Tibial nerve (tissue), 4 donors: ENCODE results near the gene ADGRL1. TPM values are rescaled to one million over a fixed set of nuclear protein-coding genes. Genes with fewer than 3 reads are reported as not detected.

Experiments used
- DNase-seq, 2 donors: peaks; one replicate each; pipeline ENCODE4 v3.0.0-alpha.2; 2019; ENCODE audit warnings: low spot score in 2 of 2
- H3K27ac ChIP-seq, 4 donors: fragments of 200-600 bp; sonication (generic) in 3 of 4; one replicate each; pipeline ENCODE4 v1.5.1; 2017 to 2019; ENCODE audit warnings: mild to moderate bottlenecking in 1 of 4
- H3K27me3 ChIP-seq, 2 donors: fragments of 200-600 bp; sonication (generic) in 1 of 2; one replicate each; pipeline versions ENCODE4 v1.5.1 to v1.6.0; 2017 to 2019
- H3K36me3 ChIP-seq, 3 donors: fragments of 200-600 bp; sonication (generic); one replicate each; pipeline ENCODE4 v1.5.1; 2018 to 2019
- H3K4me1 ChIP-seq, 4 donors: fragments of 200-600 bp; sonication (generic) in 3 of 4; one replicate each; pipeline ENCODE4 v1.5.1; 2017 to 2019
- H3K4me3 ChIP-seq, 4 donors: fragments of 200-600 bp; sonication (generic) in 3 of 4; one replicate each; pipeline ENCODE4 v1.5.1; 2017 to 2019; ENCODE audit warnings: mild to moderate bottlenecking in 1 of 4, moderate library complexity in 1 of 4
- H3K9me3 ChIP-seq, 4 donors: fragments of 200-600 bp; sonication (generic) in 3 of 4; one replicate each; pipeline ENCODE4 v1.5.1; 2017 to 2019
- EP300 ChIP-seq, 2 donors: sonication (generic); formaldehyde crosslinking; IDR thresholded peaks; one replicate each; pipeline ENCODE4 v1.6.1; 2017; ENCODE audit warnings: antibody characterized with exemption in 2 of 2, mild to moderate bottlenecking in 1 of 2
- POLR2A ChIP-seq, 2 donors: fragments of 450-650 bp; IDR thresholded peaks; one replicate each; pipeline ENCODE4 v1.6.1; 2017; ENCODE audit warnings: antibody characterized with exemption in 2 of 2, mild to moderate bottlenecking in 2 of 2, moderate library complexity in 2 of 2
- WGBS, 2 donors: methylation state at CpG; one replicate each; pipeline ENCODE4 v1.1.5; 2018; 5-methylcytosine and 5-hydroxymethylcytosine counted together
- total RNA-seq, 4 donors: library from RNA; depleted of rRNA; stranded (reverse); fragments of >200 nt; gene quantifications; one replicate each; pipeline ENCODE4 v1.1.0, GENCODE V29; 2016
- TF ChIP-seq, protein P1 (sequence below), 5 experiments: fragments of 200-600 bp in 3 of 5; fragments of 450-650 bp in 2 of 5; sonication (generic) in 3 of 5; IDR thresholded peaks; one replicate each; pipeline ENCODE4 v1.5.1; 2016 to 2019; ENCODE audit warnings: antibody characterized with exemption in 5 of 5, mild to moderate bottlenecking in 3 of 5, moderate library complexity in 2 of 5

Gene ADGRL1
- total RNA-seq, 4 donors from 2014 or later, result 8.0 to 17.5 (median 11.2) TPM

DNA sequence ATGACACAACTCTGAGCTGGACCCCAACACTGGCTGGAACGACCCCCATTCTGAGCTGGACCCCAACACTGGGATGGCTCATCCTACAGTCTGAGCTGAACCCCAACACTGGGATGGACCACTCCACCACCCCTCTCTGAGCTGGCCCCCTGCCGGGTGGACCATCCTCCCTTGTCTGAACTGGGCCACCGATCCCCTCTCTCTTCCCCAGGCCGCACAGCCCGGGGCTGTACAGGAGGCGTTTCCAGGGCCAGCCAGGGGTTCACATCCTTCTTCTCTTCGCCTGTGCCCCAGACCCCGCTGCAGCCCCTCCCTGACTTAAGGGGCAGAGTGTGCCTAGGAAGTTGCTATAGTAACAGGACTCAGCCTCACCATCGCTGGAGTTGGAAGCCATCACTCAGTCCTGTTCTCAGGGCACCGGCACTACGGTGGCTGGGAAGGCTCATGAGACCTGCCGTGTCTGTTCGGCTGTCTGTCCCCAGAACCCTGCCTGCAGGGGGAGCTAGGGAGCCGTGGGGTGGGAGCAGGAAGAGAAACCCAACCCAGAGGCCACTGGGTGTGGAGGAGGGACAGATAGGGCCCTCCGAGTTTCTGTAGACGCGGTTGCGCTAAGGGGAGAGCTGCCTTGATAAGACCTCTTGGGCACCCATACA lies 92.1 kb downstream of the ADGRL1 start:
- 71 to 72% methylated on average over 18 of the region's 18 CpGs for WGBS, 2 donors
- TF ChIP-seq POLR2A (IDR thresholded peaks at IDR 0.05) (no peak), EP300 (IDR thresholded peaks at IDR 0.05) (no peak)
- TF ChIP-seq, protein P1, sequence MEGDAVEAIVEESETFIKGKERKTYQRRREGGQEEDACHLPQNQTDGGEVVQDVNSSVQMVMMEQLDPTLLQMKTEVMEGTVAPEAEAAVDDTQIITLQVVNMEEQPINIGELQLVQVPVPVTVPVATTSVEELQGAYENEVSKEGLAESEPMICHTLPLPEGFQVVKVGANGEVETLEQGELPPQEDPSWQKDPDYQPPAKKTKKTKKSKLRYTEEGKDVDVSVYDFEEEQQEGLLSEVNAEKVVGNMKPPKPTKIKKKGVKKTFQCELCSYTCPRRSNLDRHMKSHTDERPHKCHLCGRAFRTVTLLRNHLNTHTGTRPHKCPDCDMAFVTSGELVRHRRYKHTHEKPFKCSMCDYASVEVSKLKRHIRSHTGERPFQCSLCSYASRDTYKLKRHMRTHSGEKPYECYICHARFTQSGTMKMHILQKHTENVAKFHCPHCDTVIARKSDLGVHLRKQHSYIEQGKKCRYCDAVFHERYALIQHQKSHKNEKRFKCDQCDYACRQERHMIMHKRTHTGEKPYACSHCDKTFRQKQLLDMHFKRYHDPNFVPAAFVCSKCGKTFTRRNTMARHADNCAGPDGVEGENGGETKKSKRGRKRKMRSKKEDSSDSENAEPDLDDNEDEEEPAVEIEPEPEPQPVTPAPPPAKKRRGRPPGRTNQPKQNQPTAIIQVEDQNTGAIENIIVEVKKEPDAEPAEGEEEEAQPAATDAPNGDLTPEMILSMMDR (IDR thresholded peaks at IDR 0.05), result no peak
- Histone ChIP-seq H3K36me3 (no peaks in the 10 kb centered on the region), H3K4me3 (no peak overlapping the region), H3K27me3 (no peaks in the 10 kb centered on the region), H3K4me1 (peaks cover 0 to 74% (median 42%) of the 10 kb centered on the region in 4 donors), H3K27ac (peak overlapping the region; percentile 64 to 99 (median 79)), H3K9me3 (no peaks in the 10 kb centered on the region)
- no peak for DNase-seq

DNA sequence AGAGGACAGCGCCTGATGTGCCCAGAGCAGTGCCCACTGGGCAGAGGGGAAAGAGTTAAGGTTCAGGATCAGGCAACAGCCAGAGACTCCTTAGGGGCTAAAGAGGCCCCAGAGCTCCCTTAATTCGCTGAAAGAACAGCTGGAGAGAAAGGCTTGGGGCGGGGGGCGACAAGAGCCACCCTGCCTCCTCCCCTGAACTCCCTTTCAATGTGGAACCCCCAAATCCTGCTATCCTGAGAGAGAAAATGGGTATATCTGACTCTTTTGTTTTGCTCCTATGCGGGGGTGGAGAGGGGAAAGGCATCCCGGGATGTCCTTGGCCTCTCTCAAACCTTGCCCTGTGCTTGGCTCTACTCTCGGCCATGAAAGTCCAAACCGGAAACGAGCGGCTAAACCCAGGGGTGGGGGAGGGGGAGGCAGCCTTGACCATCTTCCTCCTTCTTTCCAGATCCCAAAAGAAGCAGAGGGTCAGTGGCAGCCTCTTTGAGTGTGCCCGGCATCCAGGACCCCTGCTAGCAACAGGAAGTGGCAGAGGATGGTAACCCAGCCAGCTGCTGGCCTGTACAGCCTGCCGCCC lies 93.1 kb downstream of the ADGRL1 start:
- peaks cover 0 to 71% (median 40%) of the 10 kb centered on the region in 4 donors for H3K4me1 ChIP-seq
- peak overlapping the region; percentile 64 to 99 (median 79) for H3K27ac ChIP-seq
- H3K27me3 ChIP-seq, result no peaks in the 10 kb centered on the region

DNA sequence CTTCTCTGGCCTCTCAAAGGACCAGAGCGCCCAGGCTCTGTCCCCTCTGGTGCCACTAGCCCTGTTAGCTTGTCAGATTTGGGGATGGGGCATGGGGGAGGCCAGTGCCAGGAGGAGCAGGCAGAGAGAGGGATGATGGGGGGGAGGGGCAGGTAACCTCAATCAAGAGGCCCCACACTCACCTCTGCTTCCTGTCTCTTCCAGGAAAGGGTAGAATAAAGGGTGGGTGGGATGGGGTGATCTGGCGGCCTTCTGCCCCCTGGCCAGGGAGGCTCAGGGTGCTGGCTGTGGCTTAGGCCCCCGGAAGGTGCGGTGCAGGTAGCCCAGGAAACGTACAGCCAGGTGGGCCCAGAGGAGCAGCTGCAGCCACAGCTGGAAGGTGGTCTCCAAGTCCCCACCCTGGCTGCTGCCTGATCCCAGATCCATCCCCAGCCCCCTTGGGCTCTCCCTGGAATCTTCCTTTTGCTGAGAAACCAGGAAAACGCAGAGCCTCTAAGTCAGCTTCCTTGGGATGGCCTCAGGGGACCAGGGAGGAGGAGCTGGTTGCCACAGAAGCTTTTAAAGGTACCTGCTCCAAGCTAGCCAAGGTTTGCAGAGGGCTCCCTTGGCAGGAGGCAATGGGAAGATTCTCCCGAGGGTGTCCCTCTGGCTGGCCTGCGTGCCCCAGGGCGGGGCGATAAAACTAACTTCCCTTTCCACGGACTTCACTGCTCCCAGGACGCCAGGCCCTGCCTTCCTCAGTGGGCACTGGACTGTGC lies 93.7 kb downstream of the ADGRL1 start:
- H3K4me3 ChIP-seq, result peak overlapping the region in 1 of 4 donors; percentile 35
- peaks cover 0 to 8% (median 0%) of the 10 kb centered on the region in 3 donors for H3K36me3 ChIP-seq
- no peak for TF ChIP-seq EP300 (IDR thresholded peaks at IDR 0.05)
- TF ChIP-seq, protein P1 (IDR thresholded peaks at IDR 0.05), result no peak
- TF ChIP-seq POLR2A (IDR thresholded peaks at IDR 0.05), result no peak
- H3K4me1 ChIP-seq, result peaks cover 0 to 77% (median 40%) of the 10 kb centered on the region in 4 donors
- 49 to 66% methylated on average over 11 of the region's 12 CpGs for WGBS, 2 donors
- H3K27me3 ChIP-seq, result no peaks in the 10 kb centered on the region
- H3K27ac ChIP-seq, result peak overlapping the region; percentile 64 to 99 (median 79)
- no peaks in the 10 kb centered on the region for H3K9me3 ChIP-seq
- no peak for DNase-seq

More for the DNA sequence above, 93.1 kb downstream of the ADGRL1 start:
- Histone ChIP-seq H3K4me3 (peak overlapping the region in 1 of 4 donors; percentile 35), H3K36me3 (peaks cover 0 to 1% (median 0%) of the 10 kb centered on the region in 3 donors), H3K9me3 (no peaks in the 10 kb centered on the region)
- WGBS, 2 donors, result 17 to 22% methylated on average over 12 of the region's 12 CpGs
- peak; percentile 38 to 49 for DNase-seq
- TF ChIP-seq EP300 (IDR thresholded peaks at IDR 0.05), result peak in 1 of 2 donors; percentile 13
- TF ChIP-seq, protein P1 (IDR thresholded peaks at IDR 0.05), result no peak

DNA sequence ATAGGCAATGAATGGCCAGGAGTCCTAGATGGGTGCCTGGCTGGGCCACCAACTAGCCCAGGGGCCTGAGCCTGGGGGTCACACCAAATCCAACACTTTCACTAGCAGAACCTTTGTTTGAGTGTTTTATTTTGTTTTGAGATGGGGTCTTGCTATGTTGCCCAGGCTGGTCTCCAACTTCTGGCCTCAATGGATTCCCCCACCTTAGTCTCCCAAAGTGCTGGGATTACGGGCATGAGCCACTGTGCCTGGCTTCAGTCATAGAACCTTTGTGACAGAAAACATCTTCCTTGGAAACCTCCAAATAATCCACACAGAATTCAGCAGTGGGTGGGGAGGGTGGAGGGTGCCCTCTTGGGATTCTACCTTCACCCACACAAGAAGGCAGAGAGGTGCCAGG lies 94.5 kb downstream of the ADGRL1 start:
- 100% methylated on average over 1 of the region's 1 CpG for WGBS, 2 donors
- Histone ChIP-seq H3K9me3 (no peaks in the 10 kb centered on the region), H3K27ac (peak overlapping the region in 1 of 4 donors; percentile 99), H3K36me3 (peaks cover 0 to 15% (median 0%) of the 10 kb centered on the region in 3 donors), H3K4me1 (peaks cover 0 to 76% (median 36%) of the 10 kb centered on the region in 4 donors), H3K4me3 (no peak overlapping the region), H3K27me3 (no peaks in the 10 kb centered on the region)
- TF ChIP-seq, protein P1 (IDR thresholded peaks at IDR 0.05), result no peak
- TF ChIP-seq POLR2A (IDR thresholded peaks at IDR 0.05) (no peak), EP300 (IDR thresholded peaks at IDR 0.05) (no peak)
- no peak for DNase-seq
